GM18873 (cell line): ENCODE results near the gene CFAP299.
"Not testable (repeated sequence)": the region's sequence is repeated elsewhere in the genome, so short reads cannot be mapped to it uniquely, and the experiment has no call there.

Experiments used
- ATAC-seq: cut with Tn5 transposase; IDR thresholded peaks from one replicate; pipeline ENCODE4 v1.9.1; 2021; ENCODE audit warnings: mild to moderate bottlenecking, moderate library complexity, moderate number of reproducible peaks; ENCODE audit not compliant: unreplicated experiment, low FRiP score

Gene CFAP299

GRCh38 chr4:80685214-80685613, 349.7 kb downstream of the CFAP299 start:
- ATAC-seq = no peak

GRCh38 chr4:80687736-80688135, 352.2 kb downstream of the CFAP299 start:
- not testable (repeated sequence) for ATAC-seq

GRCh38 chr4:80694171-80694570, 358.6 kb downstream of the CFAP299 start:
- no peak for ATAC-seq

GRCh38 chr4:80705311-80705710, 369.8 kb downstream of the CFAP299 start:
- ATAC-seq = no peak

GRCh38 chr4:80709082-80709869, 373.7 kb downstream of the CFAP299 start:
- ATAC-seq = no peak

GRCh38 chr4:80710748-80711451, 375.4 kb downstream of the CFAP299 start:
- ATAC-seq = no peak

GRCh38 chr4:80711956-80712355, 376.4 kb downstream of the CFAP299 start:
- no peak for ATAC-seq

- ATAC-seq = no peak
These were observed 377.9 kb downstream of the CFAP299 start for GRCh38 chr4:80713409-80713808.

- no peak for ATAC-seq
These were observed 381.7 kb downstream of the CFAP299 start for GRCh38 chr4:80717204-80717603.

GRCh38 chr4:80726471-80726870, 390.9 kb downstream of the CFAP299 start:
- no peak for ATAC-seq

GRCh38 chr4:80730158-80730557, 394.6 kb downstream of the CFAP299 start:
- ATAC-seq = no peak

GRCh38 chr4:80731436-80731835, 395.9 kb downstream of the CFAP299 start:
- no peak for ATAC-seq

- ATAC-seq = no peak
These were observed 396.5 kb downstream of the CFAP299 start for GRCh38 chr4:80732010-80732409.

- no peak for ATAC-seq
These were observed 404.8 kb downstream of the CFAP299 start for GRCh38 chr4:80740375-80740774.

- ATAC-seq = not testable (repeated sequence)
These were observed 414.0 kb downstream of the CFAP299 start for GRCh38 chr4:80749558-80749957.

- ATAC-seq = no peak
These were observed 415.7 kb downstream of the CFAP299 start for GRCh38 chr4:80751200-80751599.

GRCh38 chr4:80767944-80768343, 432.4 kb downstream of the CFAP299 start:
- ATAC-seq = no peak

- ATAC-seq = no peak
These were observed 440.6 kb downstream of the CFAP299 start for GRCh38 chr4:80776168-80776567.

GRCh38 chr4:80781431-80781830, 445.9 kb downstream of the CFAP299 start:
- no peak for ATAC-seq

GRCh38 chr4:80787306-80787705, 451.8 kb downstream of the CFAP299 start:
- ATAC-seq = no peak

GRCh38 chr4:80788798-80789197, 453.3 kb downstream of the CFAP299 start:
- ATAC-seq = no peak

- no peak for ATAC-seq
These were observed 454.6 kb downstream of the CFAP299 start for GRCh38 chr4:80790152-80790551.
